Neural cell (in vitro differentiated cells): Measurements from ENCODE around the gene CCDC149. TPM values are rescaled to one million over a fixed set of nuclear protein-coding genes. Genes with fewer than 3 reads are reported as not detected.
"Not testable (repeated sequence)": the region's sequence is repeated elsewhere in the genome, so short reads cannot be mapped to it uniquely, and the experiment has no call there.

ENCODE experiments used
- H2AFZ ChIP-seq: fragments of 200-600, 300-800 bp; sonication (generic), shearing (Covaris generic); 2 replicates; pipeline ENCODE4 v1.6.0; 2014; ENCODE audit warnings: low read depth, mild to moderate bottlenecking, antibody characterized with exemption, low read length, moderate library complexity
- H3F3A ChIP-seq: fragments of 200-600 bp; shearing (Covaris generic); 2 replicates; pipeline ENCODE4 v1.6.1; 2016; ENCODE audit warnings: mild to moderate bottlenecking, moderate library complexity, mixed read lengths, antibody characterized with exemption, low read length; ENCODE audit not compliant: insufficient read depth, poor library complexity, severe bottlenecking
- H3K27ac ChIP-seq: fragments of 200-600, 300-800 bp; sonication (generic), shearing (Covaris generic); 2 replicates; pipeline ENCODE4 v1.5.1; 2014; ENCODE audit warnings: mild to moderate bottlenecking, low read length, moderate library complexity
- H3K27me3 ChIP-seq: fragments of 300-800, 200-600 bp; sonication (generic), shearing (Covaris generic); 2 replicates; pipeline ENCODE4 v1.6.0; 2014; ENCODE audit warnings: mild to moderate bottlenecking, low read depth, low read length, moderate library complexity; ENCODE audit not compliant: insufficient read depth
- H3K36me3 ChIP-seq: fragments of 300-800, 200-600 bp; sonication (generic), shearing (Covaris generic); 2 replicates; pipeline ENCODE4 v1.5.1; 2014; ENCODE audit warnings: mild to moderate bottlenecking, antibody characterized with exemption, low read length, moderate library complexity; ENCODE audit not compliant: insufficient read depth
- H3K4me2 ChIP-seq: fragments of 300-800, 200-600 bp; sonication (generic), shearing (Covaris generic); 2 replicates; pipeline ENCODE4 v1.6.0; 2014; ENCODE audit warnings: mild to moderate bottlenecking, low read length
- H3K4me3 ChIP-seq: fragments of 300-800, 200-600 bp; sonication (generic), shearing (Covaris generic); 2 replicates; pipeline ENCODE4 v1.5.1; 2014; ENCODE audit warnings: mild to moderate bottlenecking, low read length, moderate library complexity
- H3K79me2 ChIP-seq: fragments of 200-600 bp; shearing (Covaris generic); replicated peaks from 2 replicates; pipeline ENCODE4 v1.6.0; 2014; ENCODE audit warnings: mild to moderate bottlenecking, low read length, moderate library complexity; ENCODE audit not compliant: insufficient read depth
- H3K9ac ChIP-seq: fragments of 300-800, 200-600 bp; sonication (generic), shearing (Covaris generic); 2 replicates; pipeline ENCODE4 v1.6.1; 2016; ENCODE audit warnings: mild to moderate bottlenecking, low read length, mixed read lengths
- H3K9me2 ChIP-seq: fragments of 200-600 bp; shearing (Covaris generic); 2 replicates; pipeline ENCODE4 v1.6.1; 2016; ENCODE audit warnings: mild to moderate bottlenecking, low read length, mixed read lengths; ENCODE audit not compliant: insufficient read depth
- H3K9me3 ChIP-seq: fragments of 200-600, 300-800 bp; sonication (generic), shearing (Covaris generic); 2 replicates; pipeline ENCODE4 v1.6.1; 2016; ENCODE audit warnings: mild to moderate bottlenecking, mixed run types, low read length, moderate library complexity, mixed read lengths
- H4K20me1 ChIP-seq: fragments of 200-600 bp; shearing (Covaris generic); 2 replicates; pipeline ENCODE4 v1.6.1; 2016; ENCODE audit warnings: mild to moderate bottlenecking, mixed run types; ENCODE audit not compliant: insufficient read depth
- CTCF ChIP-seq: fragments of 450-650 bp; IDR thresholded peaks from 2 replicates; pipeline ENCODE4 v1.5.1; 2014; ENCODE audit warnings: antibody characterized with exemption, mild to moderate bottlenecking, moderate library complexity; ENCODE audit not compliant: poor library complexity, severe bottlenecking
- EP300 ChIP-seq: fragments of 450-650 bp; conservative IDR thresholded peaks from 2 replicates; pipeline ENCODE4 v1.6.1; 2014; ENCODE audit warnings: antibody characterized with exemption, mild to moderate bottlenecking, moderate library complexity; ENCODE audit not compliant: poor library complexity, severe bottlenecking
- EZH2 ChIP-seq: fragments of 200-600, 300-800 bp; shearing (Covaris generic), sonication (generic); IDR thresholded peaks from 2 replicates; pipeline ENCODE4 v1.6.1; 2014; ENCODE audit warnings: antibody characterized with exemption, low read length, borderline replicate concordance, mild to moderate bottlenecking; ENCODE audit not compliant: insufficient read depth, poor library complexity, severe bottlenecking
- MXI1 ChIP-seq: fragments of 450-650 bp; conservative IDR thresholded peaks from 2 replicates; pipeline ENCODE4 v1.6.1; 2014; ENCODE audit warnings: antibody characterized with exemption, mild to moderate bottlenecking; ENCODE audit not compliant: poor library complexity, severe bottlenecking
- POLR2AphosphoS5 ChIP-seq: IDR thresholded peaks from 2 replicates; pipeline ENCODE4 v1.6.1; 2012
- RAD21 ChIP-seq: fragments of 450-650 bp; conservative IDR thresholded peaks from 2 replicates; pipeline ENCODE4 v1.6.1; 2014; ENCODE audit warnings: antibody characterized with exemption, mild to moderate bottlenecking, moderate library complexity
- REST ChIP-seq: IDR thresholded peaks from 2 replicates; pipeline ENCODE4 v1.6.1; 2012; ENCODE audit warnings: borderline replicate concordance
- SMC3 ChIP-seq: fragments of 450-650 bp; conservative IDR thresholded peaks from 2 replicates; pipeline ENCODE4 v1.6.1; 2014; ENCODE audit warnings: antibody characterized with exemption, mild to moderate bottlenecking, moderate library complexity; ENCODE audit not compliant: poor library complexity
- TAF1 ChIP-seq: IDR thresholded peaks from 2 replicates; pipeline ENCODE4 v1.6.1; 2012; ENCODE audit warnings: low read depth
- polyA plus RNA-seq: library from polyadenylated mRNA; depleted of rRNA; stranded (reverse); fragments of >200 nt; gene quantifications from 2 replicates; pipeline ENCODE4 v1.2.3, GENCODE V29; 2014

The CCDC149 gene
- polyA plus RNA-seq, 1 donor from 2014 or later = 6.6 TPM

- Histone ChIP-seq H3K27me3 (no peaks in the 10 kb centered on the region), H3K4me2 (no peak overlapping the region), H3K9ac (peak overlapping the region; percentile 66), H3K9me2 (no peaks in the 10 kb centered on the region), H3K79me2 (no peaks in the 10 kb centered on the region), H4K20me1 (no peaks in the 10 kb centered on the region), H3K36me3 (no peaks in the 10 kb centered on the region), H3K27ac (no peak overlapping the region), H2AFZ (no peak overlapping the region), H3K9me3 (no peaks in the 10 kb centered on the region), H3K4me3 (peak overlapping the region; percentile 61), H3F3A (no peaks in the 10 kb centered on the region)
- TF ChIP-seq TAF1 = no peak
- TF ChIP-seq EZH2 = no peak
- no peak for TF ChIP-seq SMC3
- no peak for TF ChIP-seq POLR2AphosphoS5
- TF ChIP-seq MXI1 = no peak
- no peak for TF ChIP-seq EP300
- TF ChIP-seq RAD21 = no peak
- no peak for TF ChIP-seq REST
Measured at GRCh38 chr4:24913119-24913485, 260 bp upstream of the CCDC149 start.

- Histone ChIP-seq H3K36me3 (no peaks in the 10 kb centered on the region), H3F3A (no peaks in the 10 kb centered on the region), H2AFZ (no peak overlapping the region), H3K79me2 (no peaks in the 10 kb centered on the region), H3K4me3 (no peak overlapping the region), H3K4me2 (no peak overlapping the region), H3K9me2 (no peaks in the 10 kb centered on the region), H3K27ac (no peak overlapping the region), H3K9ac (no peak overlapping the region), H3K9me3 (no peaks in the 10 kb centered on the region), H3K27me3 (no peaks in the 10 kb centered on the region), H4K20me1 (no peaks in the 10 kb centered on the region)
- TF ChIP-seq EP300 = no peak
- no peak for TF ChIP-seq TAF1
- no peak for TF ChIP-seq REST
- TF ChIP-seq MXI1 = no peak
- no peak for TF ChIP-seq CTCF
- TF ChIP-seq POLR2AphosphoS5 = no peak
- no peak for TF ChIP-seq EZH2
- no peak for TF ChIP-seq RAD21
- no peak for TF ChIP-seq SMC3
Measured at GRCh38 chr4:24910499-24910898, 2.3 kb downstream of the CCDC149 start.

- H3K36me3 ChIP-seq, H3K9me2 ChIP-seq, H3K9ac ChIP-seq, H3K27me3 ChIP-seq, H3K79me2 ChIP-seq, H4K20me1 ChIP-seq, H3K4me2 ChIP-seq, H3K4me3 ChIP-seq, H3K9me3 ChIP-seq, H2AFZ ChIP-seq, H3F3A ChIP-seq, H3K27ac ChIP-seq: not testable (repeated sequence)
Measured at GRCh38 chr4:24909606-24910005, 3.2 kb downstream of the CCDC149 start.
